ENCODE data around the gene KPNB1.

- TF ChIP-seq CTCF (IDR thresholded peaks at IDR 0.05) (no peak), POLR2AphosphoS5 (IDR thresholded peaks at IDR 0.05) (no peak), POLR2A (IDR thresholded peaks at IDR 0.05; ENCODE audit: low read depth) (no peak)
Measured at GRCh38 chr17:47638903-47639302, 10.8 kb upstream of the KPNB1 start.
